Keratinocyte (primary cell): ENCODE measurements around the gene RNF144A.

Source experiments
- EZH2 ChIP-seq: IDR thresholded peaks from one replicate; pipeline ENCODE4 v1.6.1; 2012; ENCODE audit warnings: inconsistent platforms, mild to moderate bottlenecking, low read length, moderate library complexity
- TF ChIP-seq, protein P1 (sequence below), 3 experiments: IDR thresholded peaks in 1 of 3; conservative IDR thresholded peaks in 1 of 3; optimal IDR thresholded peaks in 1 of 3; 2 replicates in 2 of 3; 3 replicates in 1 of 3; pipeline versions ENCODE3 to v1.5.1; 2011; ENCODE audit warnings: low read length in 3 of 3, mild to moderate bottlenecking in 3 of 3, moderate library complexity in 2 of 3, control low read depth in 1 of 3, inconsistent platforms in 1 of 3; ENCODE audit not compliant: insufficient read depth in 2 of 3; ENCODE audit errors: extremely low read depth in 1 of 3

DNA sequence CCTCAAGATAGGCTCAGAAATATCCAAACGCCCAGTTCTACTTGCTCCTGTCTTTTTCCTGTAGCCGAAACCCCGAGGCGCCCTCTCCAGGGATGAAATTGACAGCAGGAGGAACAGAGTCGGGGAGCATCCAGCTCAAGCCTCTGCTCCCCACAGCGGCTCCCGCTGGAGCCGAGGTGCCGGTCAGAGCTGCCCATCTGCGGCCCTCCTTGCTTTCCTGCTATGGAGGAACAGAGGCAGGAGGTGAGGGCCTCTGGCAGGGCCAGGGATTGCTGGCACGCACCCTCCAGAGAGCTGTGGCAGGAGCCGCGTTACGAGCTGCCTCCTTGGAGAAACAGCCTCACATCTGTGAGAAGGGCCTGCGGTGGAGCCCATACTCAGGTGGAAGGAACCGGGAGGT, 172.1 kb downstream of the RNF144A start:
- TF ChIP-seq EZH2: no peak
- TF ChIP-seq, protein P1, sequence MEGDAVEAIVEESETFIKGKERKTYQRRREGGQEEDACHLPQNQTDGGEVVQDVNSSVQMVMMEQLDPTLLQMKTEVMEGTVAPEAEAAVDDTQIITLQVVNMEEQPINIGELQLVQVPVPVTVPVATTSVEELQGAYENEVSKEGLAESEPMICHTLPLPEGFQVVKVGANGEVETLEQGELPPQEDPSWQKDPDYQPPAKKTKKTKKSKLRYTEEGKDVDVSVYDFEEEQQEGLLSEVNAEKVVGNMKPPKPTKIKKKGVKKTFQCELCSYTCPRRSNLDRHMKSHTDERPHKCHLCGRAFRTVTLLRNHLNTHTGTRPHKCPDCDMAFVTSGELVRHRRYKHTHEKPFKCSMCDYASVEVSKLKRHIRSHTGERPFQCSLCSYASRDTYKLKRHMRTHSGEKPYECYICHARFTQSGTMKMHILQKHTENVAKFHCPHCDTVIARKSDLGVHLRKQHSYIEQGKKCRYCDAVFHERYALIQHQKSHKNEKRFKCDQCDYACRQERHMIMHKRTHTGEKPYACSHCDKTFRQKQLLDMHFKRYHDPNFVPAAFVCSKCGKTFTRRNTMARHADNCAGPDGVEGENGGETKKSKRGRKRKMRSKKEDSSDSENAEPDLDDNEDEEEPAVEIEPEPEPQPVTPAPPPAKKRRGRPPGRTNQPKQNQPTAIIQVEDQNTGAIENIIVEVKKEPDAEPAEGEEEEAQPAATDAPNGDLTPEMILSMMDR (optimal IDR thresholded peaks at IDR 0.05 in 1 of 3, IDR thresholded peaks at IDR 0.05 in 1 of 3, conservative IDR thresholded peaks at IDR 0.05 in 1 of 3; ENCODE audit: extremely low read depth in 1 of 3, insufficient read depth in 2 of 3, low read length in 3 of 3): no peak
